A549 treated with AZD2906 at 1 μM for 4 hours (cell line): ENCODE results near the gene UCKL1. TPM values are rescaled to one million over a fixed set of nuclear protein-coding genes. Genes with fewer than 3 reads are reported as not detected.

Experiments
- total RNA-seq: library from RNA; stranded (reverse); fragments of 200-300 nt; extraction: Qiagen RNA extraction; gene quantifications from 5 replicates; pipeline ENCODE4 v1.2.3, GENCODE V29; 2022

The UCKL1 gene
- total RNA-seq: 26.1 to 36.0 TPM (median 31.2 TPM) in 5 replicates

DNA sequence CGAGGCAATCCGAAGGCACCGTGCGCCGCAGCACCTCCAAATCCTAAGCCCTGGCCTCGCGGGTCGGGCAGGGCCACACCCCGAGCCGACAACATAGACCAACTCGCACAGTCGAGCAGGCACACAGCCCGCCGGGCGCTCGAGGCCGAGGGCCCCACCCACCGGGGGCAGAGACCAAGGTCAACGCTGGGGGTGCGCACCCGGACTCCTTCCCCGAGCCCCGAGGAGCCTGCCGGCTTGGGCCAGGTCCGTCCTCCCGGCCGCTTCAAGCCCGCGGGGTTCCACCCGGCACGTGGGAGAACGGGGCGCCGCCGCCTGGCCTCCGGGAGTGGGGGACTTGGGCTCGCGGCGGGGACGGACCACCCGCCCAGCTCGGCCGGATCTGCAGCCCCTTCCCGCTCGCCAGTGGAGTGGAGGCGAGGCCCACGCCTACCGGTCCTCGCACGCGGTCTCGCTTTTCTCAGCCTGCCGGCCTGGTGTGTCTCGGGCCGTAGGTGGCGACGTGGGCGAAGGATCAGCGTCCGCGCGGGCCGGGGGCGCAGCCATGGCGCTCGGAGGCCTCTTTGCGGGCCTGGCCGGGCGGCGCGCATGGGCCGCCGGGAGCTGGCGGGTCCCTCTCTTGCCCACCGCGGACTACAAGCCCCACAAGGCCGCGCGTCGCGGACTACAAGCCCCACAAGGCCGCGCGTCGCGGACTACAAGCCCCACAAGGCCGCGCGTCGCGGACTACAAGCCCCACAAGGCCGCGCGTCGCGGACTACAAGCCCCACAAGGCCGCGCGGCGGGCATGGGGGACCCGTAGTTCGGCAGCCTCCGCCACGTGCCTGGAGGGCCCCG lies at the start of gene UCKL1:
TSS of gene UCKL1 (minus strand) at position 590 of the 837 bp plus-strand sequence. CDS start at position 546, 44 bp downstream.

GRCh38 chr20:63980806-63981728 lies 24.9 kb upstream of the UCKL1 start, which contains the start of gene PRPF6:
Gene PRPF6 (plus strand): TSS chr20:63981132. CDS start chr20:63981246, 114 bp downstream.

GRCh38 chr20:63979557-63980316 lies 23.5 kb upstream of the UCKL1 start, which contains the start of gene SAMD10:
Gene SAMD10 (minus strand): TSS chr20:63979642. CDS start chr20:63979467, 175 bp downstream.

DNA sequence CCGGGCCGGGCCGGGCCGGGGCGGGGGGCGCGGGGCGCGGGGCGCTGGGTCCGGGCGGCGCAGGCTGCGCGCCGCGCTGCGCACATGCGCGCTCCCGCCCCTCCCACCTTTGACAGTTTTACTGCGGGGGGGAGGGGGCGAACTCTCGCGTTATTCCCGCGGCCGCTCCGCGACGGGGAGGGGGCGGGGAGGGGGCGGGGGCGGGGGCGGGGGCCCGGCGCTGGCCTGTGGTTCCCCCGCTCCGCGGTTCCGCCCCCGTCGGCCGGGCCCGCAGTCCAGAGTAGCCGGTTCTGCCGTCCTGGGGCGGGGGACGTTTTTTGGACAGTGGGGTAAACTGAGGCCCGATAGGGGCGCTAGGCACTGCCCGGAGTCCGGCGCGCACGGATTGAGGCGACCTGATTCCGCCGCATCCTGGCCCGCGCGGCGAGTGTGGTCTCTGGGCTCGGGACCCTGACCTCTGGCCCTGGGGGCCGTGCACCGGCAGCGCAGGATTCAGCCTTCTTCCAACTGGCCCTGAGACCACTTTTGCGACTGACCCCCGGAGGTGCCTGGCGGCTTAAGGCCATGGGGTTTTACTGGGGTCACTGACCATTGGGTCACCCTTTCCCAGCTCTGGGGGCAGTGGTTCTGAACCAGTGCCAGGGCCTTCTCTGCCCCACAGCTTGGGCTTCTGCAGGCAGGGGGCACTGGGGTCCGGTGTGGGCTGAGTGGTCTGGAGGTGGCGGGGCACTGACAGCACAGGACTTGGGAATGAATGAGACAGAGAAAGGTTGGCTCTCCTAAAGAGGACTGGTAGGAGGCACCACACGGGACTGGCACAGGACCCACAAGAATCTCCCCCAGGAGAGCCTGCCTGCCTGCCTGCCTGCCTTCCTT lies 13.9 kb upstream of the UCKL1 start, which contains the start of gene ZNF512B:
TSS of gene ZNF512B (minus strand) at position 93 of the 876 bp plus-strand sequence. CDS start 1,980 bp downstream, outside the sequence.

GRCh38 chr20:63894358-63895201 lies 61.6 kb downstream of the UCKL1 start, which contains the start of gene DNAJC5:
Gene DNAJC5 (plus strand): TSS chr20:63895126. CDS start chr20:63928346, 33,220 bp downstream.

Other genes starting within 250 kb of the UCKL1 start
- gene ARFRP1, start 248.4 kb downstream of the UCKL1 start, total RNA-seq: 30.6 to 43.0 TPM (median 36.4 TPM) in 5 replicates
- 20.1 to 30.0 TPM (median 26.1 TPM) in 5 replicates for gene ZGPAT, start 248.4 kb downstream of the UCKL1 start, total RNA-seq
- 3.7 to 10.8 TPM (median 9.0 TPM) in 5 replicates for gene LIME1, start 219.8 kb downstream of the UCKL1 start, total RNA-seq
- 55.9 to 101 TPM (median 89.8 TPM) in 5 replicates for gene SLC2A4RG, start 216.6 kb downstream of the UCKL1 start, total RNA-seq
- gene ZBTB46, start 125.2 kb downstream of the UCKL1 start, total RNA-seq: 0.73 to 0.85 TPM (median 0.76 TPM) in 5 replicates
- not detected in 5 replicates for gene ABHD16B, start 94.9 kb downstream of the UCKL1 start, total RNA-seq
- 131 to 135 TPM (median 134 TPM) in 5 replicates for gene TPD52L2, start 91.1 kb downstream of the UCKL1 start, total RNA-seq
- gene DNAJC5, start 61.3 kb downstream of the UCKL1 start, total RNA-seq: 25.9 to 29.2 TPM (median 28.0 TPM) in 5 replicates
- gene ZNF512B, start 13.5 kb upstream of the UCKL1 start, total RNA-seq: 10.2 to 13.7 TPM (median 11.8 TPM) in 5 replicates
- 0.05 TPM in 1 of 5 replicates, not detected in the others for gene SAMD10, start 23.2 kb upstream of the UCKL1 start, total RNA-seq
- 52.7 to 54.9 TPM (median 54.7 TPM) in 5 replicates for gene PRPF6, start 24.7 kb upstream of the UCKL1 start, total RNA-seq
- 0.10 to 0.56 TPM (median 0.41 TPM) in 5 replicates for gene C20orf204, start 79.8 kb upstream of the UCKL1 start, total RNA-seq
- gene SOX18, start 93.2 kb upstream of the UCKL1 start, total RNA-seq: 1.6 to 2.9 TPM (median 2.6 TPM) in 5 replicates
- 30.0 to 51.1 TPM (median 47.8 TPM) in 5 replicates for gene TCEA2, start 106.8 kb upstream of the UCKL1 start, total RNA-seq
- 39.1 to 53.5 TPM (median 50.3 TPM) in 5 replicates for gene RGS19, start 123.1 kb upstream of the UCKL1 start, total RNA-seq
- gene OPRL1, start 123.7 kb upstream of the UCKL1 start, total RNA-seq: 1.3 to 2.3 TPM (median 1.7 TPM) in 5 replicates
- 0.65 to 3.1 TPM (median 2.4 TPM) in 5 replicates for gene LKAAEAR1, start 128.0 kb upstream of the UCKL1 start, total RNA-seq
- not detected in 5 replicates for gene NPBWR2, start 151.1 kb upstream of the UCKL1 start, total RNA-seq
- gene MYT1, start 208.0 kb upstream of the UCKL1 start, total RNA-seq: 0.11 to 0.75 TPM (median 0.22 TPM) in 5 replicates